ENCODE results near the gene MYL4. TPM values are rescaled to one million over a fixed set of nuclear protein-coding genes. Genes with fewer than 3 reads are reported as not detected.
"Not testable (repeated sequence)": the region's sequence is repeated elsewhere in the genome, so short reads cannot be mapped to it uniquely, and the experiment has no call there.

The MYL4 gene
- total RNA-seq, 1 experiment from 2014 or later: not detected

- not testable (repeated sequence) for DNase-seq (ENCODE audit: extremely low read depth, low read depth)
Measured at GRCh38 chr17:47268964-47269363, 59.8 kb downstream of the MYL4 start.

GRCh38 chr17:47269561-47270280 is 60.6 kb downstream of the MYL4 start:
- DNase-seq (ENCODE audit: extremely low read depth, low read depth): not testable (repeated sequence)

GRCh38 chr17:47270946-47271705 is 62.0 kb downstream of the MYL4 start:
- no peak for DNase-seq (ENCODE audit: extremely low read depth, low read depth)

GRCh38 chr17:47272491-47272890 is 63.3 kb downstream of the MYL4 start:
- no peak for DNase-seq (ENCODE audit: extremely low read depth, low read depth)

GRCh38 chr17:47273245-47273644 is 64.1 kb downstream of the MYL4 start:
- no peak for DNase-seq (ENCODE audit: extremely low read depth, low read depth)

Small RNA genes lying within 50 kb of the gene (small RNA-seq; reads per million reads assigned to genes)
- gene RNU7-186P: 0 reads per million in 2 experiments

Other genes starting within 250 kb of the MYL4 start
- not detected in 2 replicates for gene RPRML, start 230.1 kb upstream of the MYL4 start, total RNA-seq (2014; rRNA removed; shearing (Covaris generic))
- gene CDC27, start 20.1 kb upstream of the MYL4 start, total RNA-seq (2014; rRNA removed; shearing (Covaris generic)): 105 and 138 TPM in 2 replicates
- not detected in 2 replicates for gene ITGB3, start 44.5 kb downstream of the MYL4 start, total RNA-seq (2014; rRNA removed; shearing (Covaris generic))
- 3.3 and 4.7 TPM in 2 replicates for gene EFCAB13, start 114.6 kb downstream of the MYL4 start, total RNA-seq (2014; rRNA removed; shearing (Covaris generic))